GM12801 (cell line): ENCODE data around the gene STX10.

Experiments used
- TF ChIP-seq, protein P1 (sequence below): IDR thresholded peaks from one replicate; pipeline ENCODE4 v1.5.1; 2011; ENCODE audit warnings: control low read depth; ENCODE audit not compliant: insufficient read length; ENCODE audit errors: extremely low read depth

STX10 gene

DNA sequence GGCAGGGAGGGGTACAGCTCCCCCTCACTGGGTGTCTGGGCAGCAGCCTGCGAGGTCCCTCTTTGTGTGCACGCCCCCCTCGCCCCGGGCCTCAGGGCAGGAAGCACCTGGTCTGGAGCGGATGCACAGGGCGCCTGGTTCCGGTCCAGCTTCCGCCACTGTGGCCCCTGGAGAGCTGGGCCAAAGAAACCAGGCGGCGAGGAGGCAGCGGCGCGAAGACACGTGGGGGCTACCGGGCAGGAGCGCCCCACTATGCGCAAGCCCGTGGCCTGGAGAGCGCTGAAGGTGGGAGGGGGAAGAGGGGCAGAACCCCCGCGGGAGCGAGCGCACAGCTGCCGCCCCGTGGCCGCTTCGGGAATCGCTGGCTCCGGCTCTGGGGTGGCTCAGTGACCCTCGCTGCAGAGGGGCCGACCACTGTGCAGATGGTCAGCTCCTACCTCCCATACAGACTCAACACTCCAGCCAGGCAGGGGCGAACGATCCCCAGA is 45.8 kb downstream of the STX10 start:
- TF ChIP-seq, protein P1, sequence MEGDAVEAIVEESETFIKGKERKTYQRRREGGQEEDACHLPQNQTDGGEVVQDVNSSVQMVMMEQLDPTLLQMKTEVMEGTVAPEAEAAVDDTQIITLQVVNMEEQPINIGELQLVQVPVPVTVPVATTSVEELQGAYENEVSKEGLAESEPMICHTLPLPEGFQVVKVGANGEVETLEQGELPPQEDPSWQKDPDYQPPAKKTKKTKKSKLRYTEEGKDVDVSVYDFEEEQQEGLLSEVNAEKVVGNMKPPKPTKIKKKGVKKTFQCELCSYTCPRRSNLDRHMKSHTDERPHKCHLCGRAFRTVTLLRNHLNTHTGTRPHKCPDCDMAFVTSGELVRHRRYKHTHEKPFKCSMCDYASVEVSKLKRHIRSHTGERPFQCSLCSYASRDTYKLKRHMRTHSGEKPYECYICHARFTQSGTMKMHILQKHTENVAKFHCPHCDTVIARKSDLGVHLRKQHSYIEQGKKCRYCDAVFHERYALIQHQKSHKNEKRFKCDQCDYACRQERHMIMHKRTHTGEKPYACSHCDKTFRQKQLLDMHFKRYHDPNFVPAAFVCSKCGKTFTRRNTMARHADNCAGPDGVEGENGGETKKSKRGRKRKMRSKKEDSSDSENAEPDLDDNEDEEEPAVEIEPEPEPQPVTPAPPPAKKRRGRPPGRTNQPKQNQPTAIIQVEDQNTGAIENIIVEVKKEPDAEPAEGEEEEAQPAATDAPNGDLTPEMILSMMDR: peak; percentile 14

DNA sequence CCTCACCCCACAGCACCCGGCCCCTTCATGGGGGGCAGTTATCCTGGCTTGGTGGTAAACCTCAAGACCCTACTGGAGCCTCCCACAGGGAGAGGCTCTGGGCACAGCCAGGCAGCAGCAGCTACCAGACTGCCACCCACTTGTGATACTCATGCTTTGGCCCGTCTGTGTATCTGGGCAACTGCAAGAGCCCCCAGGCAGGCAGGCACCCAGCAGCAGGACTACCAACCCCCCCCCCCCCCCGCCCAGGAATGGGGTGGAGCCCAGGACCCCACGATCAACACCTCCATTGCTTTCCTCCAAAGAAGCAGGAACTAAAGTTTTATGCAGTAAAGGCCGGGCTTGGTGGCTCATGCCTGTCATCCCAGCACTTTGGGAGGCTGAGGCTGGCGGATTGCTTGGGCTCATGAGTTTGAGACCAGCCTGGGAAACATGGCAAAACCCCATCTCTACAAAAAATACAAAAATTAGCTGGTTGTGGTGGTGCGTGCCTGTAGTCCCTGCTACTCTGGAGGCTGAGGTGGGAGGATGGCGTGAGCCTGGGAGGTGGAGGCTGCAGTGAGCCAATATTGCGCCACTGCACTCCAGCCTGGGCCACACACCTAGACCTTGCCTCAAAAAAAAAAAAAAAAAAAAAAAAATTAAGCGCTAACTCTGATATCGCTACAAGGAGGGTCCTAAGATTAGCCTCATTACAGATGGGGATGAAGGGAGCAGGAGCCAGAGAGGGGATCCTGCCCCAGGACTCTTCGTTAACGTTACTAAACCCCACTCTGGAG is 46.4 kb downstream of the STX10 start:
- TF ChIP-seq, protein P1: no peak

DNA sequence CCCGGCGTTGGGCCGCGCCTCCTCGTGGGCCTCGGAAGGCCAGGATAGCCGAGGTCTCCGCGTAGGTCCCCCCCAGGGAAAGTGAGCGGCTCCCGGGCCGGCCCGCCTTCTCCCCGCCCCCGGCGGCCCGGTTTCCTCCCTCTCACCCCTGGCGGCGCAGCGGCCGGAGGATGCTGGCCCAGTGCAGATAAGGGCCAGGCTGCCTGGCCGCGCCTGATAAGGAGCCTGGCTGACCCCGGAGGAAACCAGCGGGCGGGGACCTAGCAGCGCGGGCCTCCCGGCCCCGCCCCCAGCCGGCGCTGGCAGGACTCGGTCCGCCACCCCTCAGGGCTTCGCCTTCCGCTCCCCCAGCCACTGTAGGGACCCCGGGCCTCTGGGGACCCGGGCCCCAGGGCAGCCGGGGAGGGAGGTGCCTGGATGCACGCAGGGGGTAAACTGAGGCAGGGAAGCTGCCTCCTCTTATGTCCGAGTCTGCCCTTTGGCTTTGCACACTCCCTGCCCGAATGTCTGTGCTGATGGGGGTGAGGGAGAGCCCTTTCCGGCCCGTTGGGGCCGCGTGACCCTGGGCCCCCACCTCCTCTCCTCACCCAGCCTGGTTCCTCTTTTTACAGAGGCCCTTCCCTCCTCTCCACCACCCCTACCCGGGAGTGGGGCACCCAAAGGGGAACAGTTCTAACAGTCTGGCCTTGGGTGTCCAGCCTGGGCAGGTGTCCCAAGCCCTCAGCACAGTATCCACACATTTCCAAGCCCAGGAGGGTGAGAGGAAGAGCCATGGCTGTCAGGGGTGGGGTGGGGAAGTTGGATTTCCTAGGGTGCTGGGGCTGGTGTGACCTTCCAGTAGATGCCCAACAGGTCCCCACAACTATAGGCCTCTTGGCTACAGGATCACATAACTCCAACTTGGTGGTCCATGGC is 47.3 kb downstream of the STX10 start, which contains the start of gene LYL1:
TSS of gene LYL1 (minus strand) at position 193 of the 915 bp plus-strand sequence. CDS start 1,687 bp downstream, outside the sequence.
- TF ChIP-seq, protein P1: no peak

DNA sequence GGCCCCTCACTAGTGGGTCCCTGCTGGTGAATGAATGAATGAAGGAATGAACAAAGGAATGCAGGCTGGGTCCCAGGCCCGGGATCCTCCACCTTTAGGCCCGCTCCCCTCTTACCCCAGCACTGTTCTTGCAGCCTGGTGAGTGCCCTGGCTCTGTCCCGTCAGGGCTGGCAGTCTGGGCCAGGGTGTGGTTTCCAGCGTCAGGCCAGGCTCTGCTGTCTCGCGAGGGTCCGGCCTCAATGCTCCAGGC is 47.8 kb downstream of the STX10 start:
- TF ChIP-seq, protein P1: no peak

DNA sequence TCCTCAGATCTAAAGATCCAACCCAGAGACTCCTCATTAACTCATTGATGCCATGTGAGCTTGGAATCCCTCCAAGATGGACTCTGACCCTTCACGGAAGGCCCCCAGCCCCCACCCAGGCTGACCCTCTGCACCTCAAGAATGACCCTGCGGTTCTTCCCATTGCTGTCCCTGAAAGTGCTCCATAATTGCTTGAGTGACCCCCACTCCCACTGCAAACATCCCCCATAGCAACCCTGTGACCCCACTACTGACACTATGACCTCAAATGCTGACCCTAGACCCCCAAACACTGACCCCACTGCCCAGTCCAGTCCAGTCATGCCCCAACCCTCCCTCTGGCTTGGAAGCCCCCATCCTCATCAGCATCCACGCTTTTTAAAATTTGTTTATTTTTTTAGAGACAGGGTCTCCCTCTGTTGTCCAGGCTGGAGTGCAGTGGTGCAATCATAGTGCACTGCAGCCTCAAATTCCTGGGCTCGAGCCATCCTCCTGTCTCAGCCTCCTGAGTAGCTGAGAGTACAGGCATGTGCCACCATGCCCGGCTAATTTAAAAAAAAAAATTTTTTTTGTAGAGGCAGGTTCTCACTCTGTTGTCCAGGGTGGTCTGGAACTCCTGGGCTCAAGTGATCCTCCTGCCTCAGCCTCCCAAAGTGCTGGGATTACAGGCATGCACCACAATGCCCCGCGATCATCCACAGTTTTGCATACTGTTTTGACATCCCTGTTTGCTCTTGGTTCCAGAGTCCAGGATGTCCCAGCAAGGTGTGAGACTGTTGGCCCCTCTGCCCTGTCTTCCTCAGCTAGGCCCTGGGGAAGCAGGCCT is 48.4 kb downstream of the STX10 start:
- TF ChIP-seq, protein P1: no peak

DNA sequence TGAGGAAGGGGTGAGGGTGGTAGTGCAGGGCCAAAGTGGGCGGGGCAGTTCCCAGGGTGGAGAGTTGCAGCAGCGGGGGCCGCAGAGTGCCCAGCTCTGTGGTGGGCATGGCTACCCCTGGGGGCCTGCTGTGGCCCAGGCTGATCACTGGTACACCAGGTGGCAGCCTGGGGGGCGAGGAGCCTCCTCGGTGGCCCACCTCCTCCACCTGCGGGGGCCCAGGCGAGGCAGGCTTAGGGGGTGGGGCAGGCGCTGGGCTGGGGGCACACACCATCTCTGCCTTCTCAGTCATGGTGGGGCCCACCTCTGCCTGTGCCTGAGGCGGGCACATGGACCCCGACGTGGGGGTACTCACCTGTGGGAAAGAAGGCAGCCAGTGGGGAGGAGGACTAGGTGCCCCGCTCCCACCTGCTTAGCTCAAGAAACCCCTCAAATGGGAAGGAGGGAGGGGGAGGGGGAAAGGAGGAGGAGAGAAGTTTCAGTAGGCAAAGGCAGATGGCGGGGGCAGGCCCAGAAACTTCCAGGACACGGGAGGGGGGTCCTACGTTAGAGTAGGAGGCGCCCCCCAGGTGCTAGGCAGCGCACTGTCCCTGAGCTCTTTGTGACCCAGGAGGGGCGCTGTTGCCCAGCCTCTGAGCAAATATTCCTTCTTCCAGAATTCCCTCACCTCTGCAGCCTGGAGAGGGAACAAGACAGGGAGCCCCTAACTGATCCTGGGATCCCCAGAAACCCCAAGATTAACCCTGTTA is 49.2 kb downstream of the STX10 start:
- TF ChIP-seq, protein P1: no peak
